H7 (cell line): ENCODE data around the gene MPDU1. TPM values are rescaled to one million over a fixed set of nuclear protein-coding genes. Genes with fewer than 3 reads are reported as not detected.
"Not testable (repeated sequence)": the region's sequence is repeated elsewhere in the genome, so short reads cannot be mapped to it uniquely, and the experiment has no call there.

ENCODE experiments used
- DNase-seq: peaks from one replicate; pipeline ENCODE4 v3.0.0; 2012
- H3K27me3 ChIP-seq: 2 replicates; pipeline ENCODE4 v1.6.0; 2011; ENCODE audit warnings: mild to moderate bottlenecking, low read length; ENCODE audit not compliant: control insufficient read depth, insufficient read depth
- H3K36me3 ChIP-seq: replicated peaks from 2 replicates; pipeline ENCODE4 v1.5.1; 2011; ENCODE audit warnings: low read length; ENCODE audit not compliant: control insufficient read depth, insufficient read depth
- H3K4me3 ChIP-seq: 2 replicates; pipeline ENCODE4 v1.5.1; 2011; ENCODE audit warnings: low read depth, mild to moderate bottlenecking, control low read depth, low read length, moderate library complexity; ENCODE audit not compliant: insufficient read depth
- total RNA-seq: library from RNA; depleted of rRNA; stranded (reverse); fragments of >200 nt; shearing (Covaris generic); gene quantifications from 2 replicates; pipeline ENCODE4 v1.2.3, GENCODE V29; 2014

Gene MPDU1
- total RNA-seq, 1 experiment from 2014 or later = 146 TPM

DNA sequence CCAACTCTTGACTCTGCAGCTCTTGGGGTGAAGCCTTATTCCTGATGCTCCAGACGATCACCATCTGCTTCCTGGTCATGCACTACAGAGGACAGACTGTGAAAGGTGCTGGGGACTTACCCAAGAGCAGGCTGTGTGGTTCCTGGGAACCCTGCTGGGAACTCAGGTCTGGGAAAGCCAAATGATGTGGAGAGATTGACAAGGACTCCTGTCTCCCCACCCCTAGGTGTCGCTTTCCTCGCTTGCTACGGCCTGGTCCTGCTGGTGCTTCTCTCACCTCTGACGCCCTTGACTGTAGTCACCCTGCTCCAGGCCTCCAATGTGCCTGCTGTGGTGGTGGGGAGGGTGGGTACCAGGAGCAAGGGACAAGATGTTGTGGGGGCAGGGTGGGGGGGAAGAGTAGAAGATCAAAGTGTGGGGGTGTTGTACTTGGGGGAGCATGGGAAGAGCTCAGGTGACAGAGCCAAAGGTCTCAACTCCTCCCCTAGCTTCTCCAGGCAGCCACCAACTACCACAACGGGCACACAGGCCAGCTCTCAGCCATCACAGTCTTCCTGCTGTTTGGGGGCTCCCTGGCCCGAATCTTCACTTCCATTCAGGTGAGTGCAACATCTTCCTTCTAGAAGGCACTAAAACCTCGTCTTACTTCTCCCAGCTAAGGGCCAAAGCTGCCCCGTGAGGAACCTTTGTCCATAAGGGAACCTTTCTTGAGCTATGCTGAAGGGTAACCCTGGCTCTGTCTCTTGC is 3.2 kb downstream of the MPDU1 start:
- Histone ChIP-seq H3K36me3 (peaks cover 5% of the 10 kb centered on the region), H3K27me3 (no peaks in the 10 kb centered on the region), H3K4me3 (no peak overlapping the region)
- peak; percentile 67 for DNase-seq

DNA sequence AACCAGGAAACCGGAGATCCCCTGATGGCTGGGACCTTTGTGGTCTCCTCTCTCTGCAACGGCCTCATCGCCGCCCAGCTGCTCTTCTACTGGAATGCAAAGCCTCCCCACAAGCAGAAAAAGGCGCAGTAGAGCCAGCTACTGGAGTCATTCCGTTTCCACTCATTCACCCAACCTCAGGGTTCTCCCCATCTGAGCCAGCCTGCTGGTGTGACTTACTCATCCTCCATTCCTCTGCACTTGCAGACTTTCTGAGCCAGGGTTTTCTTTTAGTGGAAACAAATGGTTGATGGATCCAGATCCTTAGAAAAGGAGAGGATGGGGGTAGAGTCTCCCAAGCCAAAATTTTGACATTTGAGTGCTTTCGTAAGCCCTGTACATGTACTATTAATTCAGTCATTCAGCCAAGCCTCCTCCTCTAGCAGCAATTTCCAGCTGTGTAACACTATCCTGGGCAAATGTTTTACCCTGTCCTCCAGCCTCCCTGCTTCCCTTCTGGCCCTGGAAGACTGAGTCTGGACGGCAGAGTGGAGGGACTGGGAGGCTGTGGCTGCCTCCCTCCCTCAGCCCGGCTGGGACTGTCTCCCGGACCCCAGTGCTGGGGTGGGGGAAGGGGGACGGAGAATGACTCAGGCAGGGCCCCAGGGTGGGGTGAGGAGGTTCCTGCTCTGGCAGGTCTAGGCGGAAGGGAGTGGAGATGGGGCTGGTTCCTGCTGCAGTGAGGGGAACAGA is 3.9 kb downstream of the MPDU1 start:
- Histone ChIP-seq H3K27me3 (no peaks in the 10 kb centered on the region), H3K4me3 (no peak overlapping the region), H3K36me3 (peaks cover 3% of the 10 kb centered on the region)
- no peak for DNase-seq

- H3K36me3 ChIP-seq = peaks cover 12% of the 10 kb centered on the region
Measured at GRCh38 chr17:7588553-7589203, 5.0 kb downstream of the MPDU1 start.

DNA sequence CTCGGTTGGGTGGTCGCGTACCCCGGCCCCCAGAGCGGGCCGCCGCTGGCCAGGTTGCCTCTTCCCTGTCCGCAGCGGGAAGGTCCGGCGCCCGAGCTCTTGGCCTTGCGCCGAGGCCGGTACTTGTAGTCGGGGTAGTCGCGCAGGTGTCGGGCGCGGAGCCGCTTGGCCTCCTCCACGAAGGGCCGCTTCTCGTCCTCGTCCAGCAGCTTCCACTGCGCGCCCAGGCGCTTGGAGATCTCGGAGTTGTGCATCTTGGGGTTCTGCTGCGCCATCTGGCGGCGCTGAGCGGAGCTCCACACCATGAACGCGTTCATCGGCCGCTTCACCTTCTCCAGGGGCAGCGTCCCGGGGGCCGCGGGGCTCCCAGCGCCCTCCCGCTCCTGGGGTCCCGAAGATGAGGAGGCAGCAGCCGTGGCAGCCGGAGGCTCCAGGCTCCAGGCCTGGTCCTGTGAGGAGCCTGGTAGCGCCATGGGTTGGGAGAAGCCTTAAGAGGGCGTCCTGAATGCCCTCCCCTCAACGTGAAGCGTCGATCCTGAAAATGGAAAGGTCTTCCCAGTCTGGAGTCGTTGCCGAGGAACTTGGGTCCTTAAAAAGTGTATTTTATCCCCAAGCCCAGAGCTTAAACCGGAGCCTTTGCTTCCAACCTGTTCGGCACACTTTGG is 5.7 kb downstream of the MPDU1 start:
- H3K4me3 ChIP-seq = peak overlapping the region; percentile 76
- DNase-seq = peak; percentile 96
- H3K36me3 ChIP-seq = peaks cover 19% of the 10 kb centered on the region
- H3K27me3 ChIP-seq = no peaks in the 10 kb centered on the region

More at GRCh38 chr17:7588553-7589203, 5.0 kb downstream of the MPDU1 start:
- H3K27me3 ChIP-seq = no peaks in the 10 kb centered on the region
- no peak for DNase-seq
- peak overlapping the region; percentile 76 for H3K4me3 ChIP-seq

GRCh38 chr17:7589891-7590691 is 6.4 kb downstream of the MPDU1 start, which contains the start of gene SOX15:
Gene SOX15, minus strand, starts transcription at chr17:7590094. Its CDS starts 418 bp downstream, at chr17:7589676.
- Histone ChIP-seq H3K4me3 (peak within 1 kb of the TSS; percentile 76), H3K27me3 (no peaks in the 10 kb centered on the region), H3K36me3 (peaks cover 23% of the 10 kb centered on the region)
- DNase-seq = peak; percentile 82

DNA sequence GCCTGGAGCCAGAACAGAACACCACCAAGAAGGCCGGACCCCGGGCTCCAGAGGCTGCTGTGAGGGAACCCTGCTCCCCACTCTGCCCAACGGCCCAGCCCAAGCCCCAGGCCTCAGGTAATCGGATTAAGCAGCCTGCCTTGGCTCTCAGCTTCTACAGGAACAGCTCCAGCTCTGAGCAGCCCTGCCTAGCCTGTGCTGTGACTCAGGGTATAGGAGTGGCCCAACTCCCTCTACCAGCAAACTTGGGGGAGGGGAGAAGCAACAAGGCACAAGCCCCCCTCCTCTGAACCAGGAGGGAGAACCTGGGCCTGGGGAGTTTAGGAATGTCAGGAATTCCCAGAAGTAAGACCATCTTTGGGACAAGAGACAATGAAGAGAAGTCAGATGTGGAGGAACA is 7.1 kb downstream of the MPDU1 start:
- peak; percentile 86 for DNase-seq
- peaks cover 26% of the 10 kb centered on the region for H3K36me3 ChIP-seq
- H3K4me3 ChIP-seq = no peak overlapping the region
- no peaks in the 10 kb centered on the region for H3K27me3 ChIP-seq

GRCh38 chr17:7591596-7591995 is 7.9 kb downstream of the MPDU1 start:
- DNase-seq = peak; percentile 30
- peaks cover 28% of the 10 kb centered on the region for H3K36me3 ChIP-seq
- no peaks in the 10 kb centered on the region for H3K27me3 ChIP-seq
- no peak overlapping the region for H3K4me3 ChIP-seq

GRCh38 chr17:7592422-7593021 is 8.9 kb downstream of the MPDU1 start:
- Histone ChIP-seq H3K4me3 (no peak overlapping the region), H3K36me3 (peaks cover 28% of the 10 kb centered on the region), H3K27me3 (no peaks in the 10 kb centered on the region)
- DNase-seq = peak; percentile 29

DNA sequence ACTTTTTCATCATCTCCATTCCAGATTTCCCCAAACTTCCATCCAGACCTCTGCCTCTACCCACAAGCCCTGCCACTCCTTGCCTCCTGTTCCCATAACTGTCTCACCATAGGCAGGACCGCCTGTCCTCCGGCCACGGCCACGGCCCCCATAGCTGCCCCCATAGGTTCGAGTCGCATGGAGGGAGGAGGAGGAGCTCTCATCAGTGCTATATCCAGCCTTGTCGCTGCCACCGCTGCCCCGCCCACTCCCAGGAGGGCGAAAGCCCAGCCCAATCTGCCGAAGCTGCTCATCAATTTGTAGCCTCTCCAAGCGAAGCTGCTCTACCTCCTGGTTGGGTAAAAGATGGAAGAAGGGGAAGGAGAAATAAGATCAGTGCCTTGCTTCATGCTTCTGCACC is 9.6 kb downstream of the MPDU1 start:
- peak; percentile 39 for DNase-seq
- Histone ChIP-seq H3K4me3 (no peak overlapping the region), H3K27me3 (no peaks in the 10 kb centered on the region), H3K36me3 (peaks cover 27% of the 10 kb centered on the region)

DNA sequence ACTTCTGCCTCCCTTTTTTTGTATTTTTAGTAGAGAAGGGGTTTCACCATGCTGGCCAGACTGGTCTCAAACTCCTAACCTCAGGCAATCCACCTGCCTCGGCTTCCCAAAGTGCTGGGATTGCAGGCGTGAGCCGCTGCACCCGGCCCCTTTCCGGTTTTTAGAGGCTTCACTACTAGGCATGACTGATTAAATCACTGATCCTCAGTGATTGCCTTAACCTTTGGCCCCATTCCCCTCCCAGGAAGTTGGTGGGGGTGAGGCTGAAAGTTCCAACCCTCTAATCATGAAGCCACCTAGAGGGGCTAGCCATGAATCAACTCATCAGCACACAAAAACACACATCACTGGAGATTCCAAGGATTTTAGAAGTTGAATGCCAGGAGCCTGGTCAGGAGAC is 13.9 kb downstream of the MPDU1 start:
- DNase-seq, H3K4me3 ChIP-seq, H3K27me3 ChIP-seq: not testable (repeated sequence)
- H3K36me3 ChIP-seq = peaks cover 38% of the 10 kb centered on the region

DNA sequence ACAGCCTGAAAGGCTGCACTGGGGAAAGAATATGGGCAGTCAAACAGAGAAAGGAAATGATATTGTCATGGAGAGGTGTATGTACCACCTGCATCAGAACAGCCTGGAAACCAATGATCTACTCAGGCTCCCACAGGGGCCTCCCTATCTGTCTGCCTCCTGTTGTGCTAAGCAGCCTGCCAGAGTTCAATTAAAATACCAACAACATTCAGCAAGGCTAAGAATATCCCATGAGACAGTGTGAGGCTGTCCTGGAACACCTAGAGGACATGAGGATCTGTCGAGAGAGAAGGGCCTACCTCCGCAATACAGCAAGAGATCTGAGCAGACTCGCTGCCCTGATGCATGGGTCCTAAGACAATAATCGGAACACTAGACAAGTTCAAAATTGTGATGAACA is 22.6 kb downstream of the MPDU1 start:
- DNase-seq = no peak
- peaks cover 21% of the 10 kb centered on the region for H3K36me3 ChIP-seq
- H3K4me3 ChIP-seq = no peak overlapping the region

DNA sequence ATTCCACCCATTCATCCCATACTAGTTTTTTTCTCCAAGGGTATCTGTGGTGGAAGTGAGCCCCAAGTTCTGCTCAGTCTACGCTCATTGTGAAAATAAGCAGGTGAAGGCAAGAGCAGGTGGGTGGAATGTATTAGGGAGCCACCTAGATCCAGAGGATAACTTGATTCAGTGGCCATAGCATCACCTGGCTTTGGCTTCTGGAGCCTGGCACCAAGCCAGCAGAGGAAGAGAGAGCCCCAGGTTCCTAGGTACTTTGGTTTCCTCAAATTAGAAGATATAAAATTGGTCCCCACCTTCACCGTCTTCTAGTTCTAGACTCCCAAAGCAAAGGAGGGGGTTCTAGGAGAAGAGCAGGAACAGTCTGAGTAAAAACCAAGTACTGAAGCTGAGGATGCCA is 27.0 kb downstream of the MPDU1 start:
- Histone ChIP-seq H3K36me3 (peaks cover 4% of the 10 kb centered on the region; the same call in 1 of the 2 replicates), H3K27me3 (no peaks in the 10 kb centered on the region; the same call in 1 of the 2 replicates), H3K4me3 (no peak overlapping the region)
- no peak for DNase-seq

More for the DNA sequence above, 22.6 kb downstream of the MPDU1 start:
- no peaks in the 10 kb centered on the region for H3K27me3 ChIP-seq

DNA sequence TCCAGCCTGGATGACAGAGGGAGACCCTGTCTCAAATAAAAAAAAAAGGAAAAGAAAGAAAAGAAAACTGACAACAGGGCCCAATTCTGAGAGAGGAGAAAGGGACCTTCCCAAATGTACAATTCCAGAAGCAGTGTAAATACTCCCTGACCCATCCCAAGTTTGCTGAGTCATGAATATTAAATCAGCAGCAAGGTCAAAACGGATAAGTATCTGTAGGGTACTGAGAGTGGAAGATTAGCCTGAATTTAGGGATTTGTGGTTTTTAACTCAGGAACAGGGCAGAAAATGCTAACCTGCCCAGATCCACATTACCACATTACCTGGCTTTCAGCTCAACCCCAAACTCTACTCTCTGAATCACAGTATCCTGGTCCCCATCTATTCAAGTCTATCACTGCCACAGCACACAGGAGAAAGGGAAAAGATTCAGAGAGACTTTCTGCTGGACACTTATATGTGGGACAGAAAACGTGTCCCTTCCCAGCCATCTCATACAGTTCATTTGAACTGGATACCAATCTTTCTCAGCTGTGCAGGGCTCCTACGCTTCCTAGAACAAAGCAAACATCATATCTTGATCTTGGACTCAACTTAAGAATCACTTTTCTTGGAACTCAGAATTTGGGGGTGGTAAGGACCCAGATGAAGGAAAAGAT is 28.1 kb downstream of the MPDU1 start:
- Histone ChIP-seq H3K36me3 (peaks cover 2% of the 10 kb centered on the region; the same call in 1 of the 2 replicates), H3K27me3 (no peaks in the 10 kb centered on the region; the same call in 1 of the 2 replicates), H3K4me3 (no peak overlapping the region)
- no peak for DNase-seq
